ENCODE data around the gene DHRS7. TPM values are rescaled to one million over a fixed set of nuclear protein-coding genes. Genes with fewer than 3 reads are reported as not detected.

DHRS7 gene
- polyA plus RNA-seq, 2 of the 4 experiments (the other 2 are of a cell fraction) = 75.4 to 97.5 TPM

- FAIRE-seq (no peak), ATAC-seq (no peak), DNase-seq (ENCODE audit: low read depth in 1 of 2, low spot score in 1 of 2) (no peak)
- Histone ChIP-seq H3K4me2 (no peak overlapping the region), H3K27ac (no peak overlapping the region), H3K4me1 (no peaks in the 10 kb centered on the region), H3K4me3 (no peak overlapping the region), H3K9me3 (no peaks in the 10 kb centered on the region)
- ChIA-PET POLR2A (no interaction called here), CTCF (no interaction called here)
- TF ChIP-seq RAD21 (conservative IDR thresholded peaks at IDR 0.05 in 1 of 2, IDR thresholded peaks at IDR 0.05 in 1 of 2) (no peak), NFE2L2 (conservative IDR thresholded peaks at IDR 0.05; ENCODE audit: low read length) (no peak), CBX8 (IDR thresholded peaks at IDR 0.05) (no peak), BHLHE40 (IDR thresholded peaks at IDR 0.05; ENCODE audit: low read depth, low read length) (no peak), CEBPB (IDR thresholded peaks at IDR 0.05) (no peak), POLR2A (IDR thresholded peaks at IDR 0.05; ENCODE audit: low read length) (no peak), MAZ (IDR thresholded peaks at IDR 0.05; ENCODE audit: borderline replicate concordance, low read depth, low read length) (no peak), NPAS2 (CRISPR knock-in tag; IDR thresholded peaks at IDR 0.05; ENCODE audit: borderline replicate concordance) (no peak), NR3C1 (IDR thresholded peaks at IDR 0.05) (no peak), RCOR1 (IDR thresholded peaks at IDR 0.05; ENCODE audit: low read depth, low read length) (no peak), REST (IDR thresholded peaks at IDR 0.05) (no peak), ZFP36 (IDR thresholded peaks at IDR 0.05; ENCODE audit: borderline replicate concordance, partially characterized antibody) (no peak), KDM5A (IDR thresholded peaks at IDR 0.05) (no peak), ZSCAN20 (CRISPR knock-in tag; IDR thresholded peaks at IDR 0.05) (no peak), PHF8 (IDR thresholded peaks at IDR 0.05; ENCODE audit: borderline replicate concordance, low read depth) (no peak), ATOH8 (CRISPR knock-in tag; IDR thresholded peaks at IDR 0.05; ENCODE audit: low read depth) (no peak)
- TF ChIP-seq, protein P1, sequence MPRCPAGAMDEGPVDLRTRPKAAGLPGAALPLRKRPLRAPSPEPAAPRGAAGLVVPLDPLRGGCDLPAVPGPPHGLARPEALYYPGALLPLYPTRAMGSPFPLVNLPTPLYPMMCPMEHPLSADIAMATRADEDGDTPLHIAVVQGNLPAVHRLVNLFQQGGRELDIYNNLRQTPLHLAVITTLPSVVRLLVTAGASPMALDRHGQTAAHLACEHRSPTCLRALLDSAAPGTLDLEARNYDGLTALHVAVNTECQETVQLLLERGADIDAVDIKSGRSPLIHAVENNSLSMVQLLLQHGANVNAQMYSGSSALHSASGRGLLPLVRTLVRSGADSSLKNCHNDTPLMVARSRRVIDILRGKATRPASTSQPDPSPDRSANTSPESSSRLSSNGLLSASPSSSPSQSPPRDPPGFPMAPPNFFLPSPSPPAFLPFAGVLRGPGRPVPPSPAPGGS (IDR thresholded peaks at IDR 0.05) = no peak
- TF ChIP-seq, protein P2, sequence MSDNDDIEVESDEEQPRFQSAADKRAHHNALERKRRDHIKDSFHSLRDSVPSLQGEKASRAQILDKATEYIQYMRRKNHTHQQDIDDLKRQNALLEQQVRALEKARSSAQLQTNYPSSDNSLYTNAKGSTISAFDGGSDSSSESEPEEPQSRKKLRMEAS (IDR thresholded peaks at IDR 0.05) = no peak
- WGBS (ENCODE audit: missing lambda C conversion rate) = 67% methylated on average over 2 of the region's 2 CpGs
These were observed 31.7 kb downstream of the DHRS7 start for GRCh38 chr14:60133487-60133886.

DNA sequence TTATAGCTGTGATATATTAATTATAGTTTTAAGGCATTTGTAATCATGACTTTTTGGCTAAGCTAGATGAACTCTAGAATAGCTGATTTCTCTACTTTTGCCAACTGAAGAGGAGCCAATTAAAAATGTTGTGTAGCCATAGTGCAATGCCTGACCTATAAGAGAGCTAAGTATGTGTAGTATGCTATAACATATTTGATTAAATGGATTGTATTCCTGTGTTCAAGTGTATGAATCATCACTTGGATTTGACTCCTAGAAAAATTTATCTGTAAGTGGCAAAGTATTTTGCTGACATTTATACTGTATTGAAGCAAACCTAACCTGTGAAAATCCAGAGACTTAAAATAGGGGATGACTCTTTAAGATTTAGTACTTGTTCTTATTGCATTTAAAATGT is 39.3 kb downstream of the DHRS7 start:
- ATAC-seq (no peak), FAIRE-seq (no peak), DNase-seq (ENCODE audit: low read depth in 1 of 2, low spot score in 1 of 2) (no peak)
- TF ChIP-seq HDAC2 (IDR thresholded peaks at IDR 0.05) (no peak), NPAS2 (CRISPR knock-in tag; IDR thresholded peaks at IDR 0.05; ENCODE audit: borderline replicate concordance) (no peak), CHD4 (IDR thresholded peaks at IDR 0.05; ENCODE audit: borderline replicate concordance) (no peak), RCOR1 (IDR thresholded peaks at IDR 0.05; ENCODE audit: low read depth, low read length) (no peak), CBX2 (IDR thresholded peaks at IDR 0.05; ENCODE audit: borderline replicate concordance, low read depth) (no peak), RNF2 (IDR thresholded peaks at IDR 0.05; ENCODE audit: borderline replicate concordance, low read depth) (no peak), ZC3H11A (IDR thresholded peaks at IDR 0.05) (no peak), E2F6 (IDR thresholded peaks at IDR 0.05; ENCODE audit: borderline replicate concordance, low read depth) (no peak), SMC3 (IDR thresholded peaks at IDR 0.05) (no peak)
- TF ChIP-seq, protein P3, sequence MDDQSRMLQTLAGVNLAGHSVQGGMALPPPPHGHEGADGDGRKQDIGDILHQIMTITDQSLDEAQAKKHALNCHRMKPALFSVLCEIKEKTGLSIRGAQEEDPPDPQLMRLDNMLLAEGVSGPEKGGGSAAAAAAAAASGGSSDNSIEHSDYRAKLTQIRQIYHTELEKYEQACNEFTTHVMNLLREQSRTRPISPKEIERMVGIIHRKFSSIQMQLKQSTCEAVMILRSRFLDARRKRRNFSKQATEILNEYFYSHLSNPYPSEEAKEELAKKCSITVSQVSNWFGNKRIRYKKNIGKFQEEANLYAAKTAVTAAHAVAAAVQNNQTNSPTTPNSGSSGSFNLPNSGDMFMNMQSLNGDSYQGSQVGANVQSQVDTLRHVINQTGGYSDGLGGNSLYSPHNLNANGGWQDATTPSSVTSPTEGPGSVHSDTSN (IDR thresholded peaks at IDR 0.05) = no peak
- TF ChIP-seq, protein P4, sequence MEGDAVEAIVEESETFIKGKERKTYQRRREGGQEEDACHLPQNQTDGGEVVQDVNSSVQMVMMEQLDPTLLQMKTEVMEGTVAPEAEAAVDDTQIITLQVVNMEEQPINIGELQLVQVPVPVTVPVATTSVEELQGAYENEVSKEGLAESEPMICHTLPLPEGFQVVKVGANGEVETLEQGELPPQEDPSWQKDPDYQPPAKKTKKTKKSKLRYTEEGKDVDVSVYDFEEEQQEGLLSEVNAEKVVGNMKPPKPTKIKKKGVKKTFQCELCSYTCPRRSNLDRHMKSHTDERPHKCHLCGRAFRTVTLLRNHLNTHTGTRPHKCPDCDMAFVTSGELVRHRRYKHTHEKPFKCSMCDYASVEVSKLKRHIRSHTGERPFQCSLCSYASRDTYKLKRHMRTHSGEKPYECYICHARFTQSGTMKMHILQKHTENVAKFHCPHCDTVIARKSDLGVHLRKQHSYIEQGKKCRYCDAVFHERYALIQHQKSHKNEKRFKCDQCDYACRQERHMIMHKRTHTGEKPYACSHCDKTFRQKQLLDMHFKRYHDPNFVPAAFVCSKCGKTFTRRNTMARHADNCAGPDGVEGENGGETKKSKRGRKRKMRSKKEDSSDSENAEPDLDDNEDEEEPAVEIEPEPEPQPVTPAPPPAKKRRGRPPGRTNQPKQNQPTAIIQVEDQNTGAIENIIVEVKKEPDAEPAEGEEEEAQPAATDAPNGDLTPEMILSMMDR (IDR thresholded peaks at IDR 0.05) = no peak
- Histone ChIP-seq H3K4me1 (no peaks in the 10 kb centered on the region), H3K27ac (no peak overlapping the region), H3K4me3 (no peak overlapping the region), H3K4me2 (no peak overlapping the region), H3K9me3 (no peaks in the 10 kb centered on the region)
- CTCF ChIA-PET = interaction anchor here (1.5 kb wide), 1 partner anchor 59 kb away, joined by 3 read pairs; no protein-coding TSS in a partner anchor
- POLR2A ChIA-PET = no interaction called here

All from A549 (cell line).